ENCODE results near the gene RABL6. TPM values are rescaled to one million over a fixed set of nuclear protein-coding genes. Genes with fewer than 3 reads are reported as not detected.

The RABL6 gene
- polyA plus RNA-seq, 3 donors, result 58.6 to 61.1 (median 59.7) TPM

DNA sequence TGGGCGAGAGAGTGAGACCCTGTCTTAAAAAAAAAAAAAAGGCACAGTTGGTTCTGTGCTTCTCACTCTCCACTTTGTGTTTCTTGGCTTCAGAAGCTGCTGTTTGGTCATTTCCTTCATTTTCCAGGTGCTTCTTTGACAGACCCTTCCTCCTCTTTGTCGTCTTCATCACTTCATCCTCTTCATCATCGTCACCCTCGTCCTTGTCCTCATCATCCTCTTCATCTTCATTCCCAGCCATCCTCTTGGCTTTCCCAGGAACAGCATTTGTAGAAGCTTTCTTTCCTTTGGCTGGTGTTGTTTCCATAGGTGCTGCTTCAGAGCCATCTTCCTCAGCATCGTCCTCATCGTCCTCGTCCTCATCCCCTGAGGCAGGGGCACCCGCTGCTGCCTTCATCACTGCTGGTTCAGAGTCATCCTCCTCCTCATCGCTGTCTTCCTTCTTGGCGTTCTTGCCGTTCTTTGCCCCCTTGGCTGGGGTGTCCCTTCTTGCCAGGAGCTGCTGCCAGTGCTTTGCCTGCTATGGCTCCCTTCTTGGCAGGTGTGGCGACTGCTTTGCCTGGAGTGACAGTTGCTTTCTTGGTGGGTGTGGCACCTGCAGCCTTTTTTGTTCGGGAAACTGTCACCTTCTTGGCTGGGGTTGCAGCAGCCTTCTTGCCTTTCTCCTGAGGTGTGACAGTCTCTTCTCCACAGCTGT lies 7.1 kb downstream of the RABL6 start:
- DNase-seq (ENCODE audit: low read depth in 3 of 3, low spot score in 2 of 3), result no peak

- no peak for DNase-seq (ENCODE audit: low read depth in 3 of 3, low spot score in 2 of 3)
Measured at GRCh38 chr9:136815422-136815782, 7.7 kb downstream of the RABL6 start.

GRCh38 chr9:136820971-136821825 lies 13.4 kb downstream of the RABL6 start:
- no peak for DNase-seq (ENCODE audit: low read depth in 3 of 3, low spot score in 2 of 3)

- DNase-seq (ENCODE audit: low read depth in 3 of 3, low spot score in 2 of 3), result no peak
Measured at GRCh38 chr9:136821826-136822544, 14.2 kb downstream of the RABL6 start.

- DNase-seq (ENCODE audit: low read depth in 3 of 3, low spot score in 2 of 3), result no peak
Measured at GRCh38 chr9:136823136-136824046, 15.6 kb downstream of the RABL6 start.

DNA sequence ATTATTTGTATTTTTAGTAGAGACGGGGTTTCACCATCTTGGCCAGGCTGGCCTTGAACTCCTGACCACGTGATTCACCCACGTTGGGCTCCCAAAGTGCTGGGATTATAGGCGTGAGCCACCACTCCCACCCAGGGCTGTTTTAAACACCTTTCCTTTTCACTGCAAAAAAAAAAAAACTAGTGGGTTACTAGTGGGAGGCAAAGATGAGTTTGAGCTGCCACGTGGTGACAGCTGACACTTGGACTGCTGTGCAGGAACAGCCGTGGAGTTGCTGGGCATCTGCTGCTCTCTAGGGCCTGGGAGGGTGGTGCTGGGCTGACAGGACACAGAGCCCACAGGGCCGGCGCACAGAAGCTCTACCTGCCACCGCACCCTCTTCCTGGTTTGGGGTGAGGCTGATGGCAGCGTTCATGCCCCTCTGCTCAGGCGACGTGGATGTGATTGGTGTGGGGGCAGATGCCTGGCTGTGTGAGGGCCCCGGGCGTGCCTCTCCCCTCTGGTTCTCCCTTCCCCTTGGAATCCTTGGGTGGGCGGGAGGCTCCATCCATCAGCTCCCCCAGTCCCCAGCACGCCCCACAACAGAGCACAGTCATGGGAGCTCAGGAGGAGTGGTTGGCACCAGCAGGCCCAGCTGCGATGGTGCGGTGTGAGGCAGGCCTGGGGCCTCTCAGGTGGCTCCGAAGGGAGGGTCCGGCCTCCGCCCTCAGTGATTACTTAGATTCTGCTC lies 16.9 kb downstream of the RABL6 start:
- DNase-seq (ENCODE audit: low read depth in 3 of 3, low spot score in 2 of 3), result no peak

DNA sequence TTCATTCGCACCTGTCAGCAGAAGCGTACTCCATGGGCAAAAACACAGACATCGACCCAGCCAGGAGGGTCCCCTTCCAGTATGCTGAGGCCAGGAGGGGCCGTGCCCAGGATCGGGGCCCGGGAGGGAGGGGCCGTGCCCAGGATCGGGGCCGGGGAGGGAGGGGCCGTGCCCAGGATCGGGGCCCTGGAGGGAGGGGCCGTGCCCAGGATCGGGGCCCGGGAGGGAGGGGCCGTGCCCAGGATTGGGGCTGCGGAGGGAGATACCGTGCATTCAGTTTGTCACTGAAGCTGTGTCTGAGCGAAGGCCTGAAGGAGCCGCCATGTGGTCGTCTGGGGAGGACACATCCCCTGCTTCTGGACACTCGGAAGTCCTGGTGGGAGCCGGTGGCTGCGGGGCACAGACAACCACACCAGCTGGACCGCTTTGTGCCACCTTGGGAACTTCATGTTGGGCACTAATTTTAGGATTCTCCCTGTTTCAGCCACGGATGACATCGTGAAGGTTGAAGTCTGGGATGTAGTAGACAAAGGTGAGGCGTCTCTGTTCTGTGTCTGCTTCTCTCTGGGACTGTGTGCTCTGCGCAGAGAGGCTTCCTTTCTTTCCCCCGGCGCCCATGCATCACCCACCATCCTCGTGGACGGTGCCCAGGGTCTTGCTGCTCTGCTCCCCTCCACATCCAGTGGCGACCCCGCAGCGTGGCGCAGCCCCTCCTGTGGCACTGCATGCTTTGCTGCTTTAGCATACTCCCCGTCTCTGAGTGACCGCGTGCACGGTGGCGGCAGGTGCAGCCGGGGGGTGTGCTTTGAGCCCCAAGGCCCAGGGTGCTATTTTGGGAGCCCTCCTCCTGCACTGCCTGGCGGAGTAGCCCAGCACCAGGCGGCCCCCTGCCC lies 17.8 kb downstream of the RABL6 start:
- no peak for DNase-seq (ENCODE audit: low read depth in 3 of 3, low spot score in 2 of 3)

- DNase-seq (ENCODE audit: low read depth in 3 of 3, low spot score in 2 of 3), result no peak
Measured at GRCh38 chr9:136826188-136826541, 18.4 kb downstream of the RABL6 start.

DNA sequence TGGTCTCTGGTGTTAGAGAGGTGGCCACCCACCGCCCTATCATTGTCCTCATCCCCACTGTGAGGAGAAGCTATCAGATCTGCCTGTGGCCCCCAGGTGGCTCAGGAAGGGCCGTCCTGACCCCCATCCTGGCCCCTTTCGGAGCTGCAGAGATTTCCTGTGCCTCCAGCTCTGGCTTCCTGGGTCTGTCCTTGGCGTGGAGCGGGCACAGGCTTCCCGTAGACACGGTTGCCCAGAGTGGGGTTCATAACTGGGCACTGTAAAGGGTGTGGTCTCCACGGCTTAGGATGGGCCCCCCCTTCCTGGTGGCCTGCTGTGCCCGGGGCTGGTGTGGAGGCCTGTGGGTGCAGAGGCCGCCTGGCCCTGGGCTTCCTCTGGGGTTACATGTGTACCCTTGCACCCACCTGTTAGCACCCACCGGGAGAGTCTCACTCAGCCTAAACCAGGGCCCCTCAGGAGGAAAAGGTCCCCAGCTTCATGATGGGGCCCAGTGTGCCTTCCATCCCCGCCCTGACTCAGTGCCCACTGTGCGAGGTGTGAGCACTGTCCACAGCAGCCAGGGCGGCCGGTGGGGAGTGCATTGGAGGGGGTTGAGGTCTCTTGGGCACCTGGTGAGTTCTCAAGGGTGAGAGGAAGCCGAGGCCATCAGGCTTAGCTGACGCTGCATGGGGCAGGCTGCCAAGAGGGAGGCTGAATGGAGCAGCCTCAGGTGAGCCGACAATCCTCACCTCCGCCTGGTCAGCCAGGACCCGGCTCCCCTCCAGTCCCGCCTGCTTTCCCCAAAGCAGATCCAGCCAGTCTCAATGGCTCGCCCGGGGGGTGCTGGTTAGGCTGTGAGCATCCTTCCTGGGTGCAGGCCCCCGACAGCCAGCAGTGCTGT lies 19.2 kb downstream of the RABL6 start:
- no peak for DNase-seq (ENCODE audit: low read depth in 3 of 3, low spot score in 2 of 3)

GRCh38 chr9:136827794-136828473 lies 20.2 kb downstream of the RABL6 start:
- DNase-seq (ENCODE audit: low read depth in 3 of 3, low spot score in 2 of 3), result no peak

- DNase-seq (ENCODE audit: low read depth in 3 of 3, low spot score in 2 of 3), result no peak
Measured at GRCh38 chr9:136828474-136829140, 20.9 kb downstream of the RABL6 start.

GRCh38 chr9:136829412-136829811 lies 21.7 kb downstream of the RABL6 start:
- DNase-seq (ENCODE audit: low read depth in 3 of 3, low spot score in 2 of 3), result no peak

- DNase-seq (ENCODE audit: low read depth in 3 of 3, low spot score in 2 of 3), result no peak
Measured at GRCh38 chr9:136829981-136830885, 22.5 kb downstream of the RABL6 start.

GRCh38 chr9:136831002-136831719 lies 23.4 kb downstream of the RABL6 start:
- DNase-seq (ENCODE audit: low read depth in 3 of 3, low spot score in 2 of 3), result no peak

GRCh38 chr9:136831720-136832104 lies 24.0 kb downstream of the RABL6 start:
- no peak for DNase-seq (ENCODE audit: low read depth in 3 of 3, low spot score in 2 of 3)
